MV-4-11 (cell line): ENCODE measurements around the gene CFAP221.
A peak's percentile ranks its signal among the peaks of the same experiment; 100 is the strongest.

Experiments used
- DNase-seq: peaks from one replicate; lab custom pipeline; 2025; lab: John Stamatoyannopoulos, UW

CFAP221 gene

DNA sequence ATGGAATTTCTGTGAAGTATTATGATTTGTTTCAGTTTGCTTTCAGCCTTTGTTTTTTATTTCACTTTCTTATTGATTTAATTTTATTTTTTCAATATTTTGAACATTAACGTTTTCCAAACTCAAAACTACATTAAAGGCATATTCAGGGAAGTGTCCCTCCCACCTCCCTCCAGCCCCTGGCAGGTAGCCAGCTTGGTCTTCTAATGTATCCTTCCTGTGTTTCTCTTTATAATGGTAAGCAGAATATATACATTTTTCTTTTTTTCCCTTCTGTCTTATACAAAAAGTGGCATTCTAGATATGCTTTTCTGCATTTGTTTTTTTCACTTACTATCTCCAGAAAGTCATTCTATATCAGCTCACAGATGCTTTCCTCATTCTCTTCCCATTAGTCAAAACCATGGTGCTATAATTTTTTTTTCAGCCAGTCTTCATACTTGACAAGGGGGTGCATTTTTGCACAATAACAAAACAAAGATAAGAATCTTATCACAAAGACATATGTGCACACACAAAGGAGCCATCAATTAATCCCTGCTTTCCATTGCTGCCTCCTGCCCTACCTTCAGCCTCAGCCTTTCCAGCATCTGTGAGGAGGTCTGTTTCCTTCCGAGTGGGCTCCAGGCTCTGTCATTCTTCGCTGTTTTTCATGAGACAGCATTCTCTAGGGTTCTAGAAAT, 101.1 kb downstream of the CFAP221 start:
- no peak for DNase-seq

DNA sequence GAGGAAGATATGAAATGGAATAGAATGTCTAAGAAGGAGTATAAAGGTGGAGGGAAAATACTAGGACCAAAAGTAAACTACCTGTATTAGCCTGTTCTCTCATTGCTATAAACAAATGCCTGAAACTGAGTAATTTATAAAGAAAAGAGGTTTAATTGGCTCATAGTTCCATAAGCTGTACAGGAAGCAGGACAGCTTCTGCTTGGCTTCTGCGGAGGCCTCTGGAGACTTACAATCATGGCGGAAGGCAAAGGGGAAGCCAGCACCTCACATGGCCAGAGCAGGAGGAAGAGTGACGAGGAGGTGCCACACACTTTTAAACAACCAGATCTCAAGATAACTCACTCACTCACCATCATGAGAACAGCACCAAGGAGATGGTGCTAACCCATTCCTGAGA, 101.9 kb downstream of the CFAP221 start:
- DNase-seq, result no peak

DNA sequence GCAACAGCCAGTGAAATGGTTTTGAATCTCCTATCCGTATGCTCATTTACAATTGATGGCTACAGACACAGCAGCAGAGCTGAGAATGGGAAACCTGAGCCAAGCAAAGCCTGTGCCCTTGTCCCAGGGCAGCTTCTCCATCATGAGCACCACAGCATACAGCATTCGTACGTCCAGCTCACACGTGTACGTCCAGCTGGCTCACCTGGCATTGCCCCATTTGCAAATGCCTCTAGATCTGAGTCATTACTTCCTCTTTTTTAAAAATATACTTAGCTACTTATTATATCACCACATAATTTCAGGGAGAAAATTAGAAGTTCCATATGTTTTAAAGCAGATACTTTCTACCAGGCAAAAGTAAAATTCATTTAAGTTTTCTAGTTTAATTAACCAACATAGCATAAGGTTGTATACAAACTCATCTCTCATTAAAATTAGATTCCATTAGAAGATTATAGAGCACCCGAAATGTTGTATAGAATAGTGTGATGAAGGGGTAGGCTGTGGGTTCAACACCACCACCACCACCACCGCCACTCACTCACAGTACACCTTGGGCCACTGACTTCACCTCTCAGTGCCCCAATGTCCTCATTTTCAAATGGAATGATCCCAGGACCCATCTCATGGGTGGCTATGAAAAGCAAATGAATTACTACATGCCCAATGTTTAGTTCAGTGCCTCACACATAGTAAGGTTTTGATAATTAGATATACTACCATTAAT, 103.4 kb downstream of the CFAP221 start:
- peak; percentile 65 for DNase-seq

DNA sequence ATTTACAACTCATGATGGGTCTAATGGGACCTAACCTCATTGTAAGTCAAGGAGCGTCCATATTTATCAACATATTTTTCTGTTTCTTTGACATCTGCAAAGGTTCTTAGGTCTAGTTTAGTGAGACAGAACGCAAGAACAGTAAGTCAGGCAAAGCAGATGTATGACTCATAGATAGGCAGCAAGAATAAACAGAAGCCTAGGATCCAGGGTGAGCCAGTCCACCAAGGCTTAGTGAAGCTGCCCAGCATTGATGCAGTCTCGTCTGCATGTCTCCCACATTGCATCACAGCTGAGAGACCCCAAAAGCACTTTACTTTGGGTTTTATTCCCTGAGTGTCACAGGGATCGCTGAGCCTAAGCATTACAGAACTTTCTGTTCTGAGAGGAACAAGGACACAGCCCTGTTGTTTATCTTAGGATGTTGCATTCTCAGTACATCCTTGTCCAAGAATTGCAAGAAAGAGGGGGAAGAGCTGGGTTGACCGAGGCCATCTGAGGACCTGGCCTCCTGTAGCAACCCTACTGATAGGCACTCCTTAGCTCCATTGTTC, 105.2 kb downstream of the CFAP221 start:
- no peak for DNase-seq

DNA sequence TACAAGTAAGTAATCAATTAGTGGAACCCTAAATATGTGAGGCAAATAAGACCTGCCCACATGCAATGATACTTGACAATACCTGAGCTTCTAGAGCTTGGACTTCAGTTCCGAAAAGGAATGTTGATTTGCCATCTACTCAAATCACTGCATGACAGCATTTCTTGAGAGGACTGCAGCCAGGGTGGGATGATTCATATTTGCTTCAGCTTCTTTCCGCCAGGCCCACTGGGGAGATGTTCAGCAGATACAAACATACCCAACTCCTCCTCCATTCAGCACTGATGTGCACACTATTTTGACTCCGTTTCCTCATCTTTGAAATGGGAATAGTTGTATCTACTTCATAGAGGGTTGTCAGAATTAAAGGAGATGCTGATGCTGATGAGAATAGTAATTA, 106.0 kb downstream of the CFAP221 start:
- DNase-seq, result no peak

DNA sequence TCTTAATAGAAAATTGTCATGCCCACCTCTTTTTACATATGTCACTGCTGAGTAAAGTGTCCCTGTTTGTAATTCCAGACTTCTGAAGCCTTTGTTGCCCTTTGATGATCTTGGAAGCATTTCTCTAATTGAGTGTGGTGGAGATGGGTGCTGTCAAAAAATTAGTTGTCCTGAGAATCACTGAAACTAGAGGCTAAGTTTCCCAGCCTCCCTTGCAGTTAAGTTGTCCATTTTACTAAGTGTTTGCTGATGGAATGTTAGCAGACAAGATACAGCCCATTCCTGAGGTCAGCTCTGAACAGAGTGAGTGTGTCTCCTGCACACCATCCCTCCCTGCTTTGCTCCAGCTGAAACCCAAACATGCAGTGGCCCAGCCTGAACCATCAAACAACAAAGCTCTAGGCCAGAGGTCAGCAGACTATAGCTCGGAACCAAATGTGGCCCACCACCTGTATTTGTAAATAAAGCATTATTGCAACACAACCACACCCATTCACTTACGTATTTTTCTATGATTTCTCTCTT, 106.7 kb downstream of the CFAP221 start:
- no peak for DNase-seq

DNA sequence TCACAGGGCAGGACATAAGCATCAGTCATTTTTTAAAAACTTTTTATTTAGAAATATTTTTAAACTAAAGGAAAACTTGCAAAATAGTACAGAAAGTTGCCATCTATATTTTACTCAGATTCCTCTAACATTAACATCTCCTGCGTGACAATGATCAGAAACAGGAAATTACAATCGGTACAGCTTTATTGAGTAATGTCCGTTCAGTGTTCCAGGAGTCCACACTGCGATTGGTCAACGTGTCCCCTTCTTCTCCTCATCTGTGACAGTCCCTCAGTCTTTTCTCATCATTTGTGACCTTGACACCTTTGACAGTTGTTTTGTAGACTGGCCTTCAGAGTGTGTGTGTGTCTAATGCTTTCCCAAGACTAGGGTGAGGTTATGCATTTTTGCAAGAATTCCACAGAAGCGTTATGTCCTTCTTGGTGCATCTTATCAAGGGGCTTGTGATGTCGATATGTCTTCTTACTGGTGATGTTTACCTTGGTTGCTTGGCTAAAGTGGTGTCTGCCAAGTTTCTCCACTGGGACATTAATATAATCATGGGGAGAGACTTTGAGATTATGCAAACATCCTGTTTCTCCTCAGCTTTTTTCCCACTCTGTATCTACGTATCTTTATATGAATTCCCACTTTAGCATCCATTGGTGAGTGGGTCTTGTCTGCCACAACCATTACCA, 113.4 kb downstream of the CFAP221 start:
- peak; percentile 23 for DNase-seq

DNA sequence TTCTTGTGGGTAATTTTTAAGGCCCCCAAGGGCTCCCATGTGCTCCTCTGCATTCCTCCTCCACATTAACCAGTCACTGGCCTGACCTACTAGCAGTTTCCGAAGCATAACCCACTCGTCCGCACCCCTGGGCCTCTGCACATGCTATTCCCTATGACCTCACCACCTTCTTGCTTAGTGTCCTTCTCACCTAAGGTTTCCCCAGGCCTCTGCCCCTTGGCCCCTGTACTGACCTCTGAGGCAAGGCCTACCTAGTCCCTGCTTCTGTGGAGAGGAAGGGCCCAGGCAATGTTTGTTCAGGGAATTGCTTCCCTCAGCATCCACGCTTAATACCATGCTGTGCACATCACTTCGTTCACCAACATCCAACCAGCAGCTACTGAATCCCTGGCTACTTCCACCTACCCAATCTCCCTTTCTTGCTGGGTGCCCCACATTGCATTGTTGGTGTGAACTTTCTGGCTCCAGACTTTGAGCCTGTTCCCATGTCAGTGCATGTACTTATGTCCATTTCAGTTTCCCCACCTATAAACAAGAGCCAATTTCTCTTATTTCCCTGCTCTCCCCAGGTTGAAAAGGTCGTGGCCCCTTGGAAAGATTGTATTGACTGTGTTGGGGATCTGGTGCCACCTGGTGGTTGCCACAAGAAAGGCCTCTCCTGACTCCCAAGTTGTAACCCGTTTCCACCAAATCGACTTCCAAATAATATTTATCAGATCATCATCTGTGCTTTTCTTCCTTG, 115.5 kb downstream of the CFAP221 start:
- peak; percentile 20 for DNase-seq

DNA sequence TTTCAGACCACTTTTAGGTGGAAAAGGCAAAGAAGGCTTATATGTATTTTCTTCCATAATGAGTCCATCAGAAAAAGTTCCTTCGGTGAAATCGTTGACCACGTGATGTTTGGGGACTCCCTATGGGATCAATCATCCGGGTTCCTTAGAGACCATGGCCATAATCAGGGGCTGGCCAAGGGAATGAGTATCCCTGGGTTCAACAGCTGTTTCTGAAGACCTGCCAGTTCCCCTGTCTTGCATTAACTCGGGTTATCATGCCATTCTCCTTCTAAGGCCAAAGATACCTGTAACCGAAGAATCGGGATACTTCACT, 116.1 kb downstream of the CFAP221 start:
- DNase-seq, result no peak

DNA sequence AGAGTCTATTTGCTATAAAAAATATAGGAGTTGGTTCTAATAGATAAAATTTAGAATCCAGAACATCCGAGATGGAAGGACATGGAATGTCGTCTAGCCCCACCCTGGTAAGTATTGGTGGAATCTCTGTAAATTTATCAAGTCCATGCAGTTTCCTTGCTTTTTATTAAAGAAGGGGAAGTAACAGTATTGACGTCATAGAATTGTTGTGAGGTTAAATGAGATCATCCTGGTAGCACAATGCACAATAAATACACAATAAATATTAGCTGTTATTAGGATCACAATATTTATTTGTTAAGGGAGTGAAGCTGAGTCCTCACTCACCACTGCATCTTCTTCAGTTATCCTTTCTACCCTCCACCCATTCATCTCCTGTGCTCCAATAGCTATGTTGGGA, 118.0 kb downstream of the CFAP221 start:
- DNase-seq, result no peak

DNA sequence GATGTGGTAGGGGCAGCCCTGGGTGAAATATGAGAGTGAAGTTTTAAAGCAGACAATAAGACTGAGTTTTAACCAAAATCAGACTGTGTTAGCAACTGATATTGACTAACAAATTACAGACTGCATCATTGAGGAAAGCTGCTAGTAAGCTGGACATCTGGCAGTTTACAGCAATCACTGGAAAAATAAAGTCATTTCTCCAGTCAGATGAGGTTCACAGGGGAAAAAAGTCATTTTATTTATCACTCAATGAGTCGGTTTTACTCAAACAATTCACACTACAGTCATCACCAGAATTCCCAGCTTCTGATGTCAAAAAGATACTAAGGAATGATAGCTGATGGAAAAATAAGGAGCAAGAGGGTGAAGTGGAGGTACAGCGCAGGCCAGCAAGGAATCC, 124.3 kb downstream of the CFAP221 start:
- DNase-seq, result no peak

DNA sequence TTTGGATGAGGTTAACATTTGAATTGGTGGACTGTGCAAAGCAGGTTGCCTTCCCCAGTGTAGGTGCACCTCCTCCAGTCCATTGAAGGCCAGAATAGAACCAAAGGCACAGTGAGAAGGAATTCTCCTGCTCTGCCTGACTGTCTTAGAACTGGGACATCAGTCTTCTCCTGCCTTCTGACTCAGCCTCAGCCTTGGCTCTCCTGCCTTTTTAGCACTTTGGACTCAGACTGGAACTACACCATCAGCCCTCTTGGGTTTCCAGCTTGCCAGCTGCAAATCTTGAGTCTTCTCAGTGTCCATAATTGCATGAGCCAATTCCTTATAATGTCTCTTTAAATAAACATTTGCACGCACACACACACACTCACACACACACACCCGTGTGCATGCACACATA, 126.8 kb downstream of the CFAP221 start:
- DNase-seq, result no peak

DNA sequence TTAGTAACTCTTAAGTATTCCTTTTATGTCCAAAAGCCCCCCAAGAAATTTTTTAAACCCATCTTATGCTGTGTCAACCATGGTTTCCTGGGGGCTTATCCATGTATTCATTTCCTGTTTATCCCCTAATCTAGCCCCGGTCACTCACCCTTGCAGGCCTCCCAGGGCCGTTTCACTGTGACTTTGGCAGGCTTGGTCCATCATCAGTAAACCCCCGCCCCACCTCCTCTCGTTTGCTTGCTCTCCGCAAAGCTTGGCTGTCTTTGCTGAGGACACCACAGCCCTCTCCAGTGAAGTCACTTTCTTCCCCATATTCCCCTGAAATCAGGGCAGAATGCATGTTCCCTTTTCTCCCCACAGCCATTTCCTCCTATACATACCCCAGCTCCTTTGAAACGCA, 127.5 kb downstream of the CFAP221 start:
- no peak for DNase-seq

DNA sequence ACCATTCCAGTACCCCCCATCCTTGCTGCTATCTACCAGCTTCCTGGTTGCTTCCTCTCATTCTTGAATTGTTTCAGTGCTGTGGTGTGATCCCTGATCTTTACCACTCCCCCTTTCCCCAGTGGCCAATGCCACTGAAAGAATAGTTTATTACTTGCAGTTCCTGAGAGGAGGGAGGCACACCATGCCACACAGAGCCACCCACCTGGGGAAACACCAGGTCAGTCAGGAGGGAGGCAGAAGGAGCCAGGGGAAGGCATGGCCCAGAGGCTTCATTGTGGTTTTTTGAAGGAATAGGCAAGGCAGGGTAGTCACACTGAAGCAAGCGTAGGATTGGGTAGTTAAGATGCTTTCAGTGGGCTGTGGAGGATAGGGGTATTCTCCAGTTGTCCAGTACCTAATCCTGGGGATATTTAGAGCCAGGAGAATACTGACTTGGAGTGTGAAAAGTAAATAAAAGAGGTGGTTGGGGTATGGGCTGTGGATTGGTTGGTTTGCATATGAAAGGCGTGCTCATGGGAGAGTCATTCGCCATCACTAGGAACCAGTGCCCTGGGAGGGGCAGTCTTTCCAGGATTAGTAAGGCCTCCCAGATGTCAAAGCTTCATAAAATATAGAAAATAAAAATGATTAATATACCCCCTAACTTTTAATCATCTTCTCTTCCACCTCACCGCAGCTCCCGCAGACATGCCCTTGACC, 128.1 kb downstream of the CFAP221 start:
- DNase-seq, result no peak

DNA sequence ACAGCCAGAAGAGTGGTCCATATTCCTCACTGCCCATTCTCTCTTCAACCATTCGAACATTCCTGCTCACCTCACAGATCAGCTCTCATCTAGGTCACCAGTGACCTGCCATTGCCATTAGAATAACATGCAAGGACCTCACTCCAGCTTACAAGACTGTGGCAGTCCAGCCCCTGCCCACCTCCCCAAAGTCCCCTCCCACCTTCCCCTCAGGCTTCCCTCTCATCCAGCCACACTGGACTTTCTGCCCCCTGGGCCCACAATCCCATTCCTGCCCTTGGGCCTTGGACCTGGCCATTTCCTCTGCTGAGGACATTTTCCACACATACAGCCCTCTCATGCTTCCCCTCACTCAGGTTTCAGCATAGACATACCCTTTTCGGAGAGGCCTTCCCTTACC, 129.5 kb downstream of the CFAP221 start:
- no peak for DNase-seq

DNA sequence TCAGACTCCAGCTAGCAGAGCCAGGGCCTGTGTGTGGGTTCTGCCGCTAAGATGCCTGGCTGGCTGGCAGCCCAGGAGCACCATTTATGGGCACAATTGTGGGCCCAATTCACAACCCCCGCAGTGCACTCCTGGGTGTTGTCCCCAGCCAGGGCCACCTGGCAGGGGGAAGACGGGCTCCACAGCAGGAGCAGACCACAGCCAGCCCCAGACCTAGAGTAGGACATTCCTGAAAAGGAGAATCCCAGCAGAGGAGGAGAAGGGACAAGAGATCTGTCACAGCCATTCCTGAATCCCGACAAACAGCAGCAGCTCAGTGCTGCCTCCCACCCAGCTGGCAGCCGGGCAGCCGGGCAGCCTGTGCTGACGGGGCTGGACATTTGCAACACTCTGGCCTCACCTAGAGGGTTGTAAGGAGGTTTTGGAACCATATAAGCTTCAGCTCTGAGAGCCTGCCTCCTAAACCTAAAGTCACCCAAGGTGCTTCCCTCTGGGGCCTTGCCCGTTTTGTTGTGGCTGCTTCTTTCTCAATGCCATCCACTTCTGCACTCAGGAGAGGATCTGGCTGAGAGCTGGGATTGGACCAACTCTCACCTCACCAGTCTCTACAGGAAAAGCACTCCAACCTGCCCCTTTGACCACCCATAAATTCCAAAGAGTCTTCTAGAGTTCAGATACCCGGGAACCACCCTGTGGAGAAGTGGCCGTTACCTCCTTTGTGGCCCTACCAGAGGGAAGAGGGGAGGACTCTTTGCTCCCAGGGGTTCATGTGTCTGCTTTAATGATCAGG, 130.7 kb downstream of the CFAP221 start:
- DNase-seq, result no peak

DNA sequence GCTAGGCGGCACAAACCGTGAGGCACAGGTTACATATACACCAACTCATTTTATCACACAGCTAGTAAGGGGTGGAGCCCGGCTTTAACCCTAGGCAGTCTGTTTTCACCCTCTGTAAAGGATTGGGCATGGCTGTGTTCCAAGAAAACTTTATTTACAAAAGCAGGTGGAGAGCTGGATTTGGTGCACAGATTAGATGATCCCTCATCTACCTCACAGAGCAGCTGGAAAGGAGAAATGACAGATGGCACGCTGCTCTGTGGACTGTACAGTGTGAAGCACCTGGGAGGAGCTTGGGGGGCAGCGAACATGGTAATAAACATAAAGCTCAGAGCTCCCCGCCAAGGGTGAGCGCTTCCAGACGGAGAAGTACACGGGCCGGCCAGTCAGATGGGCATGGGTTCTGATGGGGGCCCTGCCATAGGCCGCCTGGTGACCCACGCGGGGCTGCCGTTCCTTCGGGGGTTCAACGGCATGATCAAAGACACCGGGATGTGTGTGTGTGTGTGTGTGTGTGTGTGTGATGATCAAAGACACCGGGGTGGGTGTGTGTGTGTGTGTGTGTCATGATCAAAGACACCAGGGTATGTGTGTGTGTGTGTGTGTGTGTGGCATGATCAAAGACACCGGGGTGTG, 133.9 kb downstream of the CFAP221 start:
- DNase-seq, result no peak

DNA sequence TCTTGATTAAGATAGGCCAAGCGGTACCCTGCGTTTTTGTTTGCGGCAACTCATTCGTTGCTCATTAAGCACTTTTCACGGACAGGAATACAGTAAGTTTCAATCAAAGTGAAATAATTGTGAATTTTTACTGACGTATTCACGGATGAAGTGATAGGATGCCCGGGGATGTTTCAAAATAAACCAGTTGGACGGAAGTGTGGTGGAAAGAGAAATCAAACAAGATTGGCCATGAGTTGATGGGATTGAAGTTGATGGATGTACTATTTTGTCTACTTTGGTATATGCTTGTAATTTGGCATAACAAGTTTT, 135.2 kb downstream of the CFAP221 start:
- DNase-seq, result no peak

DNA sequence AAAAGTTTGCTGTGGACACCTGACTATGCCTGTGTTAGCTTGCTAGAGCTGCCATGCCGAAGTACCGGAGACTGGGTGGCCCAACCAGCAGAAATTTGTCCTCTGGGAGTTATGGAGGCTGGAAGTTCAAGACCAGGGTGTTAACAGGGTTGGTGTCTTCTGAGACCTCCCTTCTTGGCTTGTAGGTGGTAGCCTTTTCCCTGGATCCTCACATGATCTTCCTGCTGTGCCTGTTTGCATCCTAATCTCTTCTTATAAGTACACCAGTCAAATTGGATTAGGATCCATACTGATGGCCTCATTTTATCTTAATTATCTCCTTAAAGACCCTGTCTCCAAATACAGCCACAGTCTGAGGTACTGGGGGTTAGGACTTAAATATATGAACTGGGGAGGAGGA, 135.6 kb downstream of the CFAP221 start:
- no peak for DNase-seq

DNA sequence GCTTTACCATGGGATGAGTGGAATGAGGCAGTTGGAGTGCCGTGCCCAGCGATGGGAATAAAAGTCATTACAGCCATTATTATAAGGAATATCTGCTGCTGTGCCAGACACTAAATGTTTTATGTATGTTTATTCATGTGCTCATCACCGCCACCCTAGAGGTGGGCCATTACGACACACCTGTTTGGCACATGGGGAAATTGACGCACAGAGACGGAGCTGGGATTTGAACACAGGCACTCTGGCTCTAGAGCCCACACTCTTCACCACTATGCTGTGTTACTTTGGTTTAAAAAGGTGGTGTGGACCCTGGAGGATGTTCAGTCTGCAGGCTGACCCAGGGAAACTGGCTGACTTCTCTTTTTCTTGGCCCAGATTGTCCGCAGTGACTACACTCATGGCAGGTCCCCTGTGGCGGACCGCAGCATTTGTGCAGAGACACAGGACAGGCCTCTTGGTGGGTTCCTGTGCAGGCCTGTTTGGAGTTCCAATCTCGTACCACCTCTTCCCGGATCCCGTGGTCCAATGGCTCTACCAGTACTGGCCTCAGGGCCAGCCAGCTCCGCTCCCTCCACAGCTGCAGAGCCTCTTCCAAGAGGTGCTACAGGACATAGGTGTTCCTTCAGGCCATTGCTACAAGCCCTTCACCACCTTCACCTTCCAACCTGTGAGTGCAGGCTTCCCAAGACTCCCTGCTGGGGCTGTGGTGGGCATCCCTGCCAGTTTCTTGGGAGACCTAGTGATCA, 136.4 kb downstream of the CFAP221 start:
- no peak for DNase-seq
